ENCODE data around the gene ARR3. TPM values are rescaled to one million over a fixed set of nuclear protein-coding genes. Genes with fewer than 3 reads are reported as not detected.
"Not testable (repeated sequence)": the region's sequence is repeated elsewhere in the genome, so short reads cannot be mapped to it uniquely, and the experiment has no call there.

The ARR3 gene
- polyA plus RNA-seq (ENCODE audit: insufficient read length in 4 of 4): under 1 TPM in 3 of 4 donors, not detected in 1; 0.54 to 0.80 (median 0.55) TPM

DNA sequence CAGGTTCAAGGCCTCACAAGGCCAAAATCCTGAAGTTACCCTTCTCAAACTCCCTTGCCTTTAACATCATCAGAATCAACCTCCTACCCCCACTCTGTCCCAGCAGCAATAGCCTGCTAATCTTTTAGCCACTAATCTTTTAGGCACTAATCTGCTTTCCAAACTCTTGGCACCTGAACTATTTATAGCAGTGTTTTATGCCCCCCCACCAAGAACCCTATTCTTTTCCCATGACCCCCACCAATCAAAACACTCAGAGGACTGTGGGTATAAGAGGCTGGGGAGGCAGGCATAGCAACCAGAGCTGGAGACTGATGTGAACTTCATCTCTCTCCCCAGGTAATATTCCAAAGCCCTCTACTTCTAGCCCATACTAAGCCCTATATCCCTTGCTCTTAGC is at the start of gene ARR3:
Gene ARR3 (plus strand): TSS at position 301 of the 400 bp plus-strand sequence. CDS start 1,052 bp downstream, outside the sequence.
- DNase-seq (ENCODE audit: low read depth in 4 of 4, low spot score in 3 of 4): no peak

DNA sequence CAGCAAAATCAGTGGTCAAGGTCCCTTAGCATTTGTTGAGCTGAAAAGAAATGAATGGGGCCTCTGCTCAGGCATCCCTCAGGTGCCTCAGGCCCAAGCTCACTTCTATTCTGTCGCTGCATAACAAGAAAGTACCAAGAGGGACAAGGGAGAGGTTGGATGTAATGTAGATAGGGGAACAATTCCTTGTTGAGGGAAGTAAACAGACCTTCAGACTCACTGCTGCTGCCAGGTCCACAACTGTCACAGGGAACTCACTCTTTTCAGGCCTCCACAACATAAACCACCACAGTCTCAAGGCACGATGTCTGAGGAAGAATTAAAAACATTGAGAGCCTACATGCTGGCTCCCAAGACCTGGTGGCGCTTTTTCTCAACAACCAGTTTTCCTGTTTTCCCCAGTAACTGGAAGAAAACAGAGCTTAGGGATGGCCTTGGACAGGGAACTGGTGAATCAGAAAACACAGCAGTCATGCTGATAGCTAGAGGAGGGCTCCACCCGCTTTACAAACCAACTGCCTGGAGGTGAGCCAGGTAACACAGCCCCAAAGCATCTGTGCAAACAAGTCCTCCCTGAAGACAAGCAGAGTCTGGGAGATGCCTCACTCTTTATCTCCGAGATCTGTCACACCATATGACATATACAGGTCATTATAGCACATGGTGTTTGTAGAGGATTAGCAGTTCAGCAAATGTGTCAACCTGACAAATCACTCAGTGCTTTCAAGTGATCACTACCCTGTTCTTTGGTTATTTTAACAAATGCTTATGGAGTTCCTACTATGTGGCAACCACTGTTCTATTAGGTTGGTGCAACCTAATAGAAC is 48.0 kb upstream of the ARR3 start:
- no peak for DNase-seq (ENCODE audit: low read depth in 4 of 4, low spot score in 3 of 4)

- DNase-seq (ENCODE audit: low read depth in 4 of 4, low spot score in 3 of 4): no peak
Measured at GRCh38 chrX:70226048-70226447, 42.1 kb upstream of the ARR3 start.

DNA sequence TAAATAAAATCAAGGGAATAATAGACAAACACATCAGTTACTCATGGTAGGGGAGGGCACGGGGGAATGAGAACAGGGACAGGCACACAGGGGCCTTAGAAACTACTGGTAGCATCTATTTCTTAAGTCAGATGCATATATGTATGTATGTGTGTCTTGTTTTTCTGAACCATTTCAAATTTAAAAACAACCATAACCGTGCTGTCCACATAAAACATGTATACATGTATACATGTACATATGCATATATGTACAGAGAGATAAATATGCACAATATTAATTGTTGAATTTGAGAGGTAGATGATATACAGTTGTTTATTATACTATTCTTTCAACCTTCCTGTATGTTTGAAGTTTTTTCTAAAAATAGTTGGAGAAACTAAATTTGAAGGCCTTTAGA is 41.4 kb upstream of the ARR3 start:
- no peak for DNase-seq (ENCODE audit: low read depth in 4 of 4, low spot score in 3 of 4)

GRCh38 chrX:70231666-70232065 is 36.5 kb upstream of the ARR3 start:
- DNase-seq (ENCODE audit: low read depth in 4 of 4, low spot score in 3 of 4): no peak

GRCh38 chrX:70234355-70234754 is 33.8 kb upstream of the ARR3 start, which contains the start of gene AWAT1:
AWAT1 (plus strand) TSS chrX:70234655; CDS start chrX:70234696, 41 bp downstream.
- DNase-seq (ENCODE audit: low read depth in 4 of 4, low spot score in 3 of 4): no peak

- no peak for DNase-seq (ENCODE audit: low read depth in 4 of 4, low spot score in 3 of 4)
Measured at GRCh38 chrX:70240751-70241150, 27.4 kb upstream of the ARR3 start.

DNA sequence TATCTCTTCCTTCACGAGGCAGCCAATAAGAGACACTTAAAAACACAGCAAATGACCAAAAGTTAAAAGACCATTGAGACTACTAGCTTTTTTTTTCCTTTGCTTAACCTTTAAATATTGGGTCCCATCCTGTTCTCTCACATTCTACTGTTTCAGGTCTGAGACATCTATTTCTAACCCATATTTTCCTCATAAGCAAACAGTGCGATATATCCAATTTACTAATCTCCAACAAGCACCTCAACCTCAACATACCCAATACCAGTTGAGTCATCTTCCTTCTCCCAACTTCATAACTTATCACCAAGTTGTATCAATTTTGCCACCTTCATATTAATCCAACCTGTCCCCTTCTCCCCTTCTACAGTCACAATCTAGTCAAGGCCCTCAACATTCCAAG is 26.6 kb upstream of the ARR3 start:
- DNase-seq (ENCODE audit: low read depth in 4 of 4, low spot score in 3 of 4): no peak

- DNase-seq (ENCODE audit: low read depth in 4 of 4, low spot score in 3 of 4): not testable (repeated sequence)
Measured at GRCh38 chrX:70243601-70244000, 24.5 kb upstream of the ARR3 start.

DNA sequence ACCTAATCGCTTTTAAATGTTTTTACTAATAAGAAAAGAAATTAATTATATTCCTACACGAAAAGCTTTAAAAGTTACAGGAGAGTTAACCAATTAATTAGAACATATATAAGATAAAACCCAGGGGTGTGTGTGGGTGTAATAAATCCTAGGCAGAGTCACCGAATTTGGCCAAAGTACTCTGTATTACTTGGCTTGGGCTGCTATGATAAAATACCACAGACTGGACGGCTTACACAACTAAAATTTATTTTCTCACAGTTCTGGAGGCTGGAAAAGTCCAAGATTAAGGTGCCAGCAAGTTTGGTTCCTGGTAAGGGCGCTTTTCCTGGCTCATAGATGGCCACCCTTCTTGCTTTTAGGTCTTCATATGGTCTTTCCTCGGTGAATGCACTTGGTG is 23.3 kb upstream of the ARR3 start:
- no peak for DNase-seq (ENCODE audit: low read depth in 4 of 4, low spot score in 3 of 4)

GRCh38 chrX:70247252-70247651 is 20.9 kb upstream of the ARR3 start:
- DNase-seq (ENCODE audit: low read depth in 4 of 4, low spot score in 3 of 4): no peak

GRCh38 chrX:70252491-70252890 is 15.6 kb upstream of the ARR3 start:
- no peak for DNase-seq (ENCODE audit: low read depth in 4 of 4, low spot score in 3 of 4)

- DNase-seq (ENCODE audit: low read depth in 4 of 4, low spot score in 3 of 4): no peak
Measured at GRCh38 chrX:70253377-70254062, 14.6 kb upstream of the ARR3 start.

GRCh38 chrX:70254063-70254400 is 14.1 kb upstream of the ARR3 start:
- DNase-seq (ENCODE audit: low read depth in 4 of 4, low spot score in 3 of 4): no peak

GRCh38 chrX:70254909-70255308 is 13.2 kb upstream of the ARR3 start:
- no peak for DNase-seq (ENCODE audit: low read depth in 4 of 4, low spot score in 3 of 4)

DNA sequence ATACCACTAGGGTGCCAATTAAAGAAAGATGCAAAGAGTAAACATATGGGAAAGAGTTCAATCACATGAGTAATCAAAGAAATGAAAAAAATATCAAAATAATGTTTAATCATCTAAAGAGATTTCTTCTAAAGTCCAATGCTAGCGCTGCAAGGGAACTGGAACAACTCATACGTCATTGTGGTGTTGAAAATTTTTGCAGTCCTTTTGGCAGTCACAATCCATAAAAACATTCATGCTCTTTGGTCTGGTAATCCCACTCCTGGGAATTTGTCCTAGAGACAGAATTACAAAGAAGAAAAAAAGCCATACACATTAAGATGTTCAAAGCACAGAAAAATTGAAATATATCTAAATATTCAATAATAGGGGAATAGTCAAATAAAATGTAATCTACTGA is 12.7 kb upstream of the ARR3 start:
- DNase-seq (ENCODE audit: low read depth in 4 of 4, low spot score in 3 of 4): no peak

DNA sequence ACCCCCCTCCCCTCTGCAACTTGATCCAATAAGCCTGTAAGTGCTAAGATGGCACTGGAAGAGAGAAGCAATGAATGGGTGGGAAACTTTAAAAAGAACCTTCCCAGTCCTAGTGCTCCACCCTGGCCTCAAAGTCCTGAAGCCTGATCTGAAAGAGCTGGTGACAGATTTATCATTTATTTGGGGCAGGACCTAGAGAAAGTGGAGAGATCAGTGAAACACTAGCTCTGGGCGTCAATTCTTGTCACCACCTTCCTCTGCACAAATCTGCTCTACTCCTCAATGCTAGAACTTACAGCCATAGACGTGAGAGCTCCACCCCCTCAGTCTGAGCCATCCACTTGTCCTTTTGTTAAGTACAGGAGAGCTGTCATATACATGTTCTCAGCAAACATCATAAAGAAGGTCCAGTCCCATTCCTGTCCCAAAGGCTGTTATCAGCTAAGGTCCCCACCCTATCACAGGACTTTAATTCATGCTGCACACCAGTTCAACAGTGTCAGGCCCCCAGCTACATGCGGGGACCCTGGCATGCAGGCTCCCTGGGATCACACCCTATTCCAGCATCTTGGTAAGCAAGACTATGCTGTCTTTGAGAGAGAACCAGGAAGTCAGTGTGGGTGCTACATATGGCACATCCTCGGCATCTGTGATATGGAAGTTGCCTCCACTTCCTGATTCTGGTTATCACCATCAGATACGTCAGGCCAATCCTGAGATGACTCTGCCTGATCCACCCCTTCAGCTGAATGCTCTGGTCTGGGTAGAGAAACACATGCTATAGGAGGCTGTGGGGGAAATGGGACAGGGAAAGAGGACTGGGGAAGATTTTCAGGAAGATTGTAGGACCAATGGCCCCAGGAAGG is 10.5 kb upstream of the ARR3 start:
- no peak for DNase-seq (ENCODE audit: low read depth in 4 of 4, low spot score in 3 of 4)

GRCh38 chrX:70260104-70260503 is 8.0 kb upstream of the ARR3 start, which contains the start of gene P2RY4:
P2RY4 (minus strand) TSS chrX:70260204; CDS start chrX:70259624, 580 bp downstream.
- DNase-seq (ENCODE audit: low read depth in 4 of 4, low spot score in 3 of 4): no peak

DNA sequence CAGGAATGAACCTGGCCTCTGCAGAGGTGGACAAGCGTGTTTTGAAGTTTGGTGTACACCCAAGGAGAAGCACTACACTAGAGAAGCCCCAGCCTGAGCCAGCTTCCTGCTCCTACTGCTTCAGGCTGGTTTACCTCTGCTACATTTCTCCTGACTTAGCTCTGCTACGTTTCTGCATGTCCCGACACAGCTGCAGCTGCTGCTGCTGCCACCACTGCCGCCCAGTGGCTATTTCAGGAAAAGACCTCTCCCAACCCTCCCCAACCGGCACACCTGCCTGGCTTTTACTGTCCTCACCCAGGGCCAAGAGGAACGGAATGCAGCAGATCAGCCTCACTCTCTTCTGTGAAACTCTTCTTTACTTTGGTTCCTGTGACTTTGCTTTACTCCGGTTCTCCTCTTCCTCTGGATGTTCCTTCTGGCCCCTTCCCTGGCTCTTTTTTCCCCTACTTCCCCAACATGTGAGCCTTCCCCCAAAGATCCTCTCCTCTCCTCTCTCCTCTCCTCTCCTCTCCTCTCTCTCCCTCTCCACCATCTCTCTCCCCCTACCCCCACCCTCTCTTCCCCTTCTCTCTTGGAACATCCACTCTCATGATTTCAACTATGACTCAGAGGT is 5.1 kb upstream of the ARR3 start:
- DNase-seq (ENCODE audit: low read depth in 4 of 4, low spot score in 3 of 4): peak in 2 of 4 donors; percentile 0

DNA sequence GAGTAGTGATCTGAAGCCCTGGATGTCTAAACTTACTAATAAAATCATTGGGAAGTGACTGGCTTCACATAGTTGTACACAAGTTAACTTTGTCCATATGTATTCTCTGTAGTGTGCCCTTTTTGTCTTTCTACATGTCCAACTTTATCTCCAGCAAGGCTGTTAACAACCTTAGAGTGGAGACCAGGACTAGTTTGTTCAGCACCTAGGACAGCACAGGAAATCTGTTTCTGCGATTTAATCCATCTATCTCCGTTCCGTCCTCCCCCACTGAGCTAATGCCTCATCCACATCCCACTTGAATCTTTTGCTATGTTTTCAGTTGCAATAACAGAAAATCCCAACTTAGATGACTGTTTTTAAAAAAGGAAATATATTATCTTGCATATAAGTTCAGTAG is 3.4 kb upstream of the ARR3 start:
- no peak for DNase-seq (ENCODE audit: low read depth in 4 of 4, low spot score in 3 of 4)
